ENCODE results near the gene NAGLU.
A peak's percentile ranks its signal among the peaks of the same experiment; 100 is the strongest.
"Not testable (repeated sequence)": the region's sequence is repeated elsewhere in the genome, so short reads cannot be mapped to it uniquely, and the experiment has no call there.

Gene NAGLU

DNA sequence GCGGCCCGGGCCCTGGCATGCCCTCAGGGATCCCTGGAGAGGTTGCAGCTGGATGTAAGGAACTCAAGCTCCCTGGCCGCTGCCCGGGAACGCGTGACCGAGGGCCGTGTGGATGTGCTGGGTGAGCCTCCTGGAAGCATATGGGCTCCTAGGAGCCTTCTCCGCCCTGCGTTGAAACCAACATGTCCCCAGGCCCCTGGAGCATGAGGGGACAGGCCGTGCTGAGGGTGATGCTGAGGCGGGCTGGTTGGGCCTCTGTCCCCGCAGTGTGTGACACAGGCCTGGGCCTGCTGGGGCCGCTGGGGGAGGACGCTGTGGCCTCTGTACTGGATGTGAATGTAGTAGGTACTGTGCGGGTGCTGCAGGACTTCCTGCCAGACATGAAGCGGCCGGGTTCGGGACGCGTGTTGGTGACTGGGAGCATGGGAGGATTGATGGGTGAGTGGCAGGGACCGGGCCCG is 11.0 kb downstream of the NAGLU start:
- peak overlapping the region; percentile 13; the same call in 1 of the 2 replicates for H3K27ac ChIP-seq
- ChIA-PET POLR2A (ENCODE audit: low non-redundant PET) (no interaction called here), CTCF (no interaction called here)
- TF ChIP-seq, protein P1, sequence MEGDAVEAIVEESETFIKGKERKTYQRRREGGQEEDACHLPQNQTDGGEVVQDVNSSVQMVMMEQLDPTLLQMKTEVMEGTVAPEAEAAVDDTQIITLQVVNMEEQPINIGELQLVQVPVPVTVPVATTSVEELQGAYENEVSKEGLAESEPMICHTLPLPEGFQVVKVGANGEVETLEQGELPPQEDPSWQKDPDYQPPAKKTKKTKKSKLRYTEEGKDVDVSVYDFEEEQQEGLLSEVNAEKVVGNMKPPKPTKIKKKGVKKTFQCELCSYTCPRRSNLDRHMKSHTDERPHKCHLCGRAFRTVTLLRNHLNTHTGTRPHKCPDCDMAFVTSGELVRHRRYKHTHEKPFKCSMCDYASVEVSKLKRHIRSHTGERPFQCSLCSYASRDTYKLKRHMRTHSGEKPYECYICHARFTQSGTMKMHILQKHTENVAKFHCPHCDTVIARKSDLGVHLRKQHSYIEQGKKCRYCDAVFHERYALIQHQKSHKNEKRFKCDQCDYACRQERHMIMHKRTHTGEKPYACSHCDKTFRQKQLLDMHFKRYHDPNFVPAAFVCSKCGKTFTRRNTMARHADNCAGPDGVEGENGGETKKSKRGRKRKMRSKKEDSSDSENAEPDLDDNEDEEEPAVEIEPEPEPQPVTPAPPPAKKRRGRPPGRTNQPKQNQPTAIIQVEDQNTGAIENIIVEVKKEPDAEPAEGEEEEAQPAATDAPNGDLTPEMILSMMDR (conservative IDR thresholded peaks at IDR 0.05; ENCODE audit: low read depth) = no peak
- no peak for DNase-seq (ENCODE audit: low spot score)

DNA sequence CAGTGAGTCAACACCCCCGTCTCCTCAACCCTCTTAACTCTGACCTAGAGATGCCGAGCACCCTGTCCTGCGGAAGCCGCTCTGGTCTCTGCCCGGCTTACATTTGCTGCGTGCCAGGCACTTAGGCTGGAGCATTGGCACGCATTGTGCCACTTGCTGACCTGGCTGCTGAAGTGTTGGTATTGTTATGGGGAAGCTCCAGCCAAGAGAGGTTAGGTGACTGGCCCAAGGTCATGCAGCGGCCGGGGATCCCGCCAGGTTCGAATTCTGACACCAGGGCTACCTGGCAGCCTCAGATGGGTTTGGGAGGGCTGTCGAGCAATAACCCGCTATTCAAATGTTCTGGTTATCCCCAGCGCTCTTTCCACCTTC is 11.6 kb downstream of the NAGLU start:
- peak overlapping the region; percentile 54 for H3K27ac ChIP-seq
- CTCF ChIA-PET = interaction anchor here (0.5 kb wide), 1 partner anchor 95 kb away, joined by 3 read pairs; no protein-coding TSS in a partner anchor
- DNase-seq (ENCODE audit: low spot score) = no peak

DNA sequence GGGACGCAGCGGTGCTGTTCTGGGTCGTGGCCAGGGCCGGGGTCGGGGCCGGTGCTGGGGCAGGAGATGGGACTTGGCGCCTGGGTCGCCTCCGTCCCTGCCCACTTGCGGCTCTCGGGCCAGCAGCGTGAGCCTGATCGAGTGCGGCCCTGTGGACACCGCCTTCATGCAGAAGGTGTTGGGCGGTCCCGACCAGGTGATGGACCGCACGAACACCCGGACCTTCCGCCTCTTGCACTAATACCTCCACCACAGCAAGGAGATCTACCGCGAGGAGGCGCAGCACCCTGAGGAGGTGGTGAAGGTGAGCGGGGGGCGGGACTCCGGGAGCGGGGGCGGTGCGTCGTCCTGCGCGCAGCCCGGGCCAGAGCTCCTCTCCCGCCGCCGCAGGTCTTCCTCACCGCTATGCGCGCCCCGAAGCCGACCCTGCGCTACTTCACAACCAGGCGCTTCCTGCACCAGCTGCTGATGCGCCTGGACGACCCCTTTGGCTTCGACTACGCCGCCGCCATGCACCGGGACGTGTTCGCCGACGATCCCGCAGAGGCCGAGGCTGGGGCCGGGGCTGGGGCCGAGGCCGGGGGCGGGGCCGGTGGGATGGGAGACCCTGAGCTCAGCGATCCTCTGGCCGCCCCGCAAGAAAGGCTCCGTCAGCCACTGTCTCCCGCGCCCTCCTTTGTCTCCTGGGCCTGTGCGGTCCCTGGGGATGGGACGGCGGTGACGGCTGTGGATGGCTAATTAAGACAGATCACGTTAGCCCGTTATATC is 12.2 kb downstream of the NAGLU start:
- CTCF ChIA-PET = interaction anchor here (0.5 to 0.9 kb wide), 4 partner anchors 29 to 236 kb away, joined by 3 to 4 read pairs (median 3); no protein-coding TSS in a partner anchor
- H3K27ac ChIP-seq = peak overlapping the region; percentile 54
- TF ChIP-seq, protein P1 (conservative IDR thresholded peaks at IDR 0.05; ENCODE audit: low read depth) = peak; percentile 68
- DNase-seq (ENCODE audit: low spot score) = no peak
- POLR2A ChIA-PET (ENCODE audit: low non-redundant PET) = interaction anchor here (0.5 to 0.8 kb wide), 3 partner anchors 11 to 228 kb away, joined by 3 to 7 read pairs (median 3); no protein-coding TSS in a partner anchor

More for the DNA sequence above, 11.6 kb downstream of the NAGLU start:
- POLR2A ChIA-PET (ENCODE audit: low non-redundant PET) = interaction anchor here (0.6 kb wide), 1 partner anchor 227 kb away, joined by 7 read pairs; no protein-coding TSS in a partner anchor
- TF ChIP-seq, protein P1 (conservative IDR thresholded peaks at IDR 0.05; ENCODE audit: low read depth) = no peak

DNA sequence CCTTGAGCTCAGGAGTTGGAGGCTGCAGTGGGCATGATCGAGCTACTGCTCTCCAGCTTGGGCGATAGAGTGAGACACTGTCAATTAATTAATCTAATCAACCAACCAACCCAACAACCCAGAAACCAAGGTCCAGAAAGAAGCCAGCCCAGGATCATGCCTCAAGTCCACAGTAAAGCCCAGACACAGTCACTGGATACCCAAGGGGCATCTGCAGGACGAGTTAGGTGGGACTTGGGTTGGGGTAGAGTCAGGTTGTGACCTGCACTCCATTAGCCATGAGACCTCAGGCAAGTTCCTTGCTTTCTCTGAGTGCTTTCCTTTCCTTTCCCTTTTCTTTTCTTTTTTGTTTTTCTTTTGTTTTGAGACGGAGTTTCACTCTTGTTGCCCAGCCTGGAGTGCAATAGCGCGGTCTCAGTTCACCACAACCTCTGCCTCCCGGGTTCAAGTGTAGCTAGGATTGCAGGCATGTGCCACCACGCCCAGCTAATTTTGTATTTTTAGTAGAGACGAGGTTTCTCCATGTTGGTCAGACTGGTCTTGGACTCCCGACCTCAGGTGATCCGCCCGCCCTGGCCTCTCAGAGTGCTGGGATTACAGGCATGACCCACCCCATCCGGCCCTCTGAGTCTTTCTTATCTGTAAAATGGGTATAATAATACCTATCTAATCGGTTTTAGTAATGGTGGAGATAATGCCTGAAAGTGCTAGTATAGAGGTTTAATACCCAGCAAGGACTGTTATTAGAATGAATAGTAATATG is 13.1 kb downstream of the NAGLU start:
- TF ChIP-seq, protein P1 (conservative IDR thresholded peaks at IDR 0.05; ENCODE audit: low read depth) = no peak
- peak overlapping the region; percentile 54 for H3K27ac ChIP-seq
- DNase-seq (ENCODE audit: low spot score) = no peak
- ChIA-PET POLR2A (ENCODE audit: low non-redundant PET) (interaction anchor here (0.8 kb wide), 1 partner anchor 12 kb away, joined by 3 read pairs; no protein-coding TSS in a partner anchor), CTCF (interaction anchor here (0.6 to 0.9 kb wide), 2 partner anchors 213 to 237 kb away, joined by 3 read pairs; no protein-coding TSS in a partner anchor)

DNA sequence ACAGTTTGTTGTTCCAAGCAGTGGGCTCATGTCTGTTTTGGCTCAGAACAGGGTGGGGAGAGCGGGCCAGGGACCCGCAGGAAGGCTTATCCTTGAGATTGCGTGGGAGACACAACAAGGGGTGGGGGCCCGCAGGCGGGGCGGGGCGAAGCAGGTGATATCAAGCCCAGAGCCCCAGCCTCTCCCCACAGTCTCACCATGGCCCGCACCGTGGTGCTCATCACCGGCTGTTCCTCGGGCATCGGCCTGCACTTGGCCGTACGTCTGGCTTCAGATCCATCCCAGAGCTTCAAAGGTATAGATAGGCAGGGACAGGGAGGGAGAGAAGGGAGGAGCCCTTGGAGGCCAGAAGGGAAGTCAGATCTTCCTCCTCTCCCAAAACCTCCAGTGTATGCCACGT is 16.7 kb downstream of the NAGLU start, which contains the start of gene HSD17B1:
TSS of gene HSD17B1 (plus strand) at position 188 of the 400 bp plus-strand sequence. CDS start at position 199, 11 bp downstream.
- DNase-seq (ENCODE audit: low spot score); POLR2A ChIA-PET (ENCODE audit: low non-redundant PET): not testable (repeated sequence)
- CTCF ChIA-PET = interaction anchor here (1.4 kb wide), 1 partner anchor 16 kb away, joined by 4 read pairs; the partner anchor contains the start of gene NAGLU
- peak within 1 kb of the TSS; percentile 90 for H3K27ac ChIP-seq

DNA sequence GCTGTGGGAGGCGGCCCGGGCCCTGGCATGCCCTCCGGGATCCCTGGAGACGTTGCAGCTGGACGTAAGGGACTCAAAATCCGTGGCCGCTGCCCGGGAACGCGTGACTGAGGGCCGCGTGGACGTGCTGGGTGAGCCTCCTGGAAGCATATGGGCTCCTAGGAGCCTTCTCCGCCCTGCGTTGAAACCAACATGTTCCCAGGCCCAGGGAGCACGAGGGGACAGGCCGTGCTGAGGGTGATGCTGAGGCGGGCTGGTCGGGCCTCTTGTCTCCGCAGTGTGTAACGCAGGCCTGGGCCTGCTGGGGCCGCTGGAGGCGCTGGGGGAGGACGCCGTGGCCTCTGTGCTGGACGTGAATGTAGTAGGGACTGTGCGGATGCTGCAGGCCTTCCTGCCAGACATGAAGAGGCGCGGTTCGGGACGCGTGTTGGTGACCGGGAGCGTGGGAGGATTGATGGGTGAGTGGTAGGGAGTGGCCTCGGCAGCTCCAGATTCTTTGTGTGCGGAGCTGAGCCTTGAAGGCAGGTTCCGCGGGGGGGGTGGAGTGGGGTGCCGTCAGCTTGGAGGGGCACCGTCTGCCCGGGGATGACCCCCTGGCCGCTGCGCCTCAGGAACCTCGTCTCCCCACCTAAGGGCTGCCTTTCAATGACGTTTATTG is 17.2 kb downstream of the NAGLU start:
- TF ChIP-seq, protein P1 (conservative IDR thresholded peaks at IDR 0.05; ENCODE audit: low read depth) = peak; percentile 25; the same call in 1 of the 2 replicates
- ChIA-PET POLR2A (ENCODE audit: low non-redundant PET) (interaction anchor here (1.1 to 1.6 kb wide), 2 partner anchors 12 to 23 kb away, joined by 3 to 4 read pairs; no protein-coding TSS in a partner anchor), CTCF (interaction anchor here (0.7 to 1.5 kb wide), 5 partner anchors 12 to 359 kb away, joined by 3 to 5 read pairs (median 4); partner anchors contain the start of gene NAGLU)
- H3K27ac ChIP-seq = peak overlapping the region; percentile 90
- no peak for DNase-seq (ENCODE audit: low spot score)
